ENCODE measurements around the gene MAGI2.

MAGI2 gene

GRCh38 chr7:79347351-79347750 is 106.1 kb downstream of the MAGI2 start:
- no peak overlapping the region for H3K27ac ChIP-seq (ENCODE audit: low read length)
- H3K9ac ChIP-seq (ENCODE audit: low read depth, low read length) = no peak overlapping the region
- no peaks in the 10 kb centered on the region for H3K4me1 ChIP-seq (ENCODE audit: insufficient read depth, low read length)
- no peak overlapping the region for H2AFZ ChIP-seq (ENCODE audit: low read depth, low read length)
- H3K27me3 ChIP-seq (ENCODE audit: insufficient read depth, low read length, poor library complexity) = no peaks in the 10 kb centered on the region
- H3K79me2 ChIP-seq (ENCODE audit: insufficient read depth, low read length) = no peaks in the 10 kb centered on the region
- TF ChIP-seq EZH2 (IDR thresholded peaks at IDR 0.05; ENCODE audit: borderline replicate concordance, low read depth, low read length, severe bottlenecking) (no peak), CTCF (IDR thresholded peaks at IDR 0.05; ENCODE audit: borderline replicate concordance, extremely low read depth, low read length, poor library complexity, severe bottlenecking) (no peak)
- no peaks in the 10 kb centered on the region for H3K9me3 ChIP-seq (ENCODE audit: insufficient read depth, low read length, severe bottlenecking)
- DNase-seq = no peak
- H3K4me3 ChIP-seq (ENCODE audit: low read depth in 1 of 2, low read length in 2 of 2) = no peak overlapping the region
- no peaks in the 10 kb centered on the region for H4K20me1 ChIP-seq (ENCODE audit: insufficient read depth, low read length)
- ATAC-seq (ENCODE audit: insufficient read depth, low read depth) = no peak
- H3K36me3 ChIP-seq (ENCODE audit: insufficient read depth, low read length) = no peaks in the 10 kb centered on the region
- H3K4me2 ChIP-seq (ENCODE audit: insufficient read depth, low read length) = no peak overlapping the region

DNA sequence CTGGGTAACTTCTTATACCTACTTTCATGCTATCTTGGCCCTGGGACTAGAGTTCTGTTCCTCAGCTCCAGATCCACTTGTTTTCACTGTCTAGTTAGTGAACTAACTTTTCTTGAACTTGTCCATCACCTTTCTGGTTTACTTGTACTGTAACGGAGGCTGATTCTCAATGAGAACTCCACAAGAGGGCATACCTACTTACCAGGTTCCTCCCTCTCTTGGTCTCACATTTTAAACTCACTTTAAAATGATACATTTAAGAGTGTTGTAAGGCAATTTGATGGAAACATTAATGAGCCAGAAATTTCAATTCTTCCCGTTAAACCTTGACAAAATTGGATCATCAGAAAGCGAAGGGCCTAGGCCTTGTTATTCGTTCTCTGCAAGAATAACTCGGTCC is 111.6 kb downstream of the MAGI2 start:
- no peak overlapping the region for H3K4me2 ChIP-seq (ENCODE audit: insufficient read depth, low read length)
- no peaks in the 10 kb centered on the region for H3K79me2 ChIP-seq (ENCODE audit: insufficient read depth, low read length)
- ATAC-seq (ENCODE audit: insufficient read depth, low read depth) (no peak), DNase-seq (no peak)
- no peak for TF ChIP-seq CTCF (IDR thresholded peaks at IDR 0.05; ENCODE audit: borderline replicate concordance, extremely low read depth, low read length, poor library complexity, severe bottlenecking)
- no peak for TF ChIP-seq EZH2 (IDR thresholded peaks at IDR 0.05; ENCODE audit: borderline replicate concordance, low read depth, low read length, severe bottlenecking)
- H3K4me1 ChIP-seq (ENCODE audit: insufficient read depth, low read length) = no peaks in the 10 kb centered on the region
- H2AFZ ChIP-seq (ENCODE audit: low read depth, low read length) = no peak overlapping the region
- no peaks in the 10 kb centered on the region for H3K27me3 ChIP-seq (ENCODE audit: insufficient read depth, low read length, poor library complexity)
- H3K9me3 ChIP-seq (ENCODE audit: insufficient read depth, low read length, severe bottlenecking) = no peaks in the 10 kb centered on the region
- H3K36me3 ChIP-seq (ENCODE audit: insufficient read depth, low read length) = no peaks in the 10 kb centered on the region
- no peak overlapping the region for H3K27ac ChIP-seq (ENCODE audit: low read length)
- H3K4me3 ChIP-seq (ENCODE audit: low read depth in 1 of 2, low read length in 2 of 2) = no peak overlapping the region
- no peaks in the 10 kb centered on the region for H4K20me1 ChIP-seq (ENCODE audit: insufficient read depth, low read length)
- H3K9ac ChIP-seq (ENCODE audit: low read depth, low read length) = no peak overlapping the region

GRCh38 chr7:79340212-79340611 is 113.3 kb downstream of the MAGI2 start:
- no peak overlapping the region for H3K27ac ChIP-seq (ENCODE audit: low read length)
- no peaks in the 10 kb centered on the region for H3K36me3 ChIP-seq (ENCODE audit: insufficient read depth, low read length)
- no peaks in the 10 kb centered on the region for H3K79me2 ChIP-seq (ENCODE audit: insufficient read depth, low read length)
- H3K4me1 ChIP-seq (ENCODE audit: insufficient read depth, low read length) = no peaks in the 10 kb centered on the region
- H3K9me3 ChIP-seq (ENCODE audit: insufficient read depth, low read length, severe bottlenecking) = no peaks in the 10 kb centered on the region
- no peak overlapping the region for H3K9ac ChIP-seq (ENCODE audit: low read depth, low read length)
- DNase-seq = no peak
- no peak for ATAC-seq (ENCODE audit: insufficient read depth, low read depth)
- H2AFZ ChIP-seq (ENCODE audit: low read depth, low read length) = no peak overlapping the region
- H3K27me3 ChIP-seq (ENCODE audit: insufficient read depth, low read length, poor library complexity) = no peaks in the 10 kb centered on the region
- no peak overlapping the region for H3K4me3 ChIP-seq (ENCODE audit: low read depth in 1 of 2, low read length in 2 of 2)
- no peaks in the 10 kb centered on the region for H4K20me1 ChIP-seq (ENCODE audit: insufficient read depth, low read length)
- TF ChIP-seq EZH2 (IDR thresholded peaks at IDR 0.05; ENCODE audit: borderline replicate concordance, low read depth, low read length, severe bottlenecking) = no peak
- no peak for TF ChIP-seq CTCF (IDR thresholded peaks at IDR 0.05; ENCODE audit: borderline replicate concordance, extremely low read depth, low read length, poor library complexity, severe bottlenecking)
- no peak overlapping the region for H3K4me2 ChIP-seq (ENCODE audit: insufficient read depth, low read length)

All from DND-41 (cell line).